Gastrocnemius medialis (tissue), 4 donors: Measurements from ENCODE around the gene POR. TPM values are rescaled to one million over a fixed set of nuclear protein-coding genes. Genes with fewer than 3 reads are reported as not detected.
"Not testable (repeated sequence)": the region's sequence is repeated elsewhere in the genome, so short reads cannot be mapped to it uniquely, and the experiment has no call there.

Experiments used
- ATAC-seq, 2 donors: fragments of 150-250 bp; one replicate each; pipeline ENCODE4 v1.9.1; 2016
- DNase-seq, 2 donors: peaks; one replicate each; pipeline ENCODE4 v3.0.0-alpha.2; 2019
- H3K27ac ChIP-seq, 4 donors: fragments of 200-600 bp; sonication (generic); 1 replicate in 1 of 4; 2 replicates in 3 of 4; pipeline ENCODE4 v1.5.1; 2016 to 2018; ENCODE audit warnings: mild to moderate bottlenecking in 2 of 4, moderate library complexity in 1 of 4
- H3K27me3 ChIP-seq, 3 donors: fragments of 200-600 bp; sonication (generic) in 2 of 3; 1 replicate in 1 of 3; 2 replicates in 2 of 3; pipeline versions ENCODE4 v1.5.1 to v1.6.0; 2016 to 2019; ENCODE audit warnings: mild to moderate bottlenecking in 1 of 3, moderate library complexity in 1 of 3
- H3K36me3 ChIP-seq, 2 donors: fragments of 200-600 bp; sonication (generic) in 1 of 2; one replicate each; pipeline ENCODE4 v1.5.1; 2017 to 2018
- H3K4me1 ChIP-seq, 2 donors: fragments of 200-600 bp; sonication (generic) in 1 of 2; one replicate each; pipeline ENCODE4 v1.5.1; 2016 to 2017; ENCODE audit warnings: mild to moderate bottlenecking in 2 of 2
- H3K4me3 ChIP-seq, 4 donors: fragments of 200-600 bp; sonication (generic) in 3 of 4; 1 replicate in 1 of 4; 2 replicates in 3 of 4; pipeline ENCODE4 v1.5.1; 2016 to 2019; ENCODE audit warnings: mild to moderate bottlenecking in 2 of 4
- H3K9me3 ChIP-seq, 3 donors: fragments of 200-600 bp; sonication (generic) in 2 of 3; 1 replicate in 1 of 3; 2 replicates in 2 of 3; pipeline ENCODE4 v1.5.1; 2016 to 2019
- POLR2A ChIP-seq, 2 donors: fragments of 450-650 bp; IDR thresholded peaks; one replicate each; pipeline ENCODE4 v1.6.1; 2017; ENCODE audit warnings: antibody characterized with exemption in 2 of 2, mild to moderate bottlenecking in 2 of 2, moderate library complexity in 2 of 2
- in situ Hi-C, 4 donors: fragments of 200-750 bp; cut with MboI; loops; one replicate each; pipeline versions ENCODE4 v1.15.0 to v1.8.0; 2017; ENCODE audit warnings: low sequenced_read_pairs in 4 of 4
- intact Hi-C: fragments of 100-400 bp; cut with DNase I; formaldehyde crosslinking; loops from one replicate; pipeline ENCODE4 v1.15.1; 2023; ENCODE audit warnings: low total_unique reads
- total RNA-seq, 4 donors: library from RNA; depleted of rRNA; stranded (reverse); fragments of >200 nt; gene quantifications; one replicate each; pipeline versions ENCODE4 v1.1.0 to v1.2.3, GENCODE V29; 2016
- TF ChIP-seq, protein P1 (sequence below), 5 experiments: fragments of 450-650 bp in 3 of 5; fragments of 200-600 bp in 2 of 5; sonication (generic) in 2 of 5; IDR thresholded peaks in 4 of 5; conservative IDR thresholded peaks in 1 of 5; 1 replicate in 4 of 5; 2 replicates in 1 of 5; pipeline ENCODE4 v1.5.1; 2016 to 2019; ENCODE audit warnings: antibody characterized with exemption in 5 of 5, mild to moderate bottlenecking in 3 of 5, moderate library complexity in 3 of 5

Gene POR
- total RNA-seq, 4 donors from 2014 or later: 85.7 to 218 (median 115) TPM

DNA sequence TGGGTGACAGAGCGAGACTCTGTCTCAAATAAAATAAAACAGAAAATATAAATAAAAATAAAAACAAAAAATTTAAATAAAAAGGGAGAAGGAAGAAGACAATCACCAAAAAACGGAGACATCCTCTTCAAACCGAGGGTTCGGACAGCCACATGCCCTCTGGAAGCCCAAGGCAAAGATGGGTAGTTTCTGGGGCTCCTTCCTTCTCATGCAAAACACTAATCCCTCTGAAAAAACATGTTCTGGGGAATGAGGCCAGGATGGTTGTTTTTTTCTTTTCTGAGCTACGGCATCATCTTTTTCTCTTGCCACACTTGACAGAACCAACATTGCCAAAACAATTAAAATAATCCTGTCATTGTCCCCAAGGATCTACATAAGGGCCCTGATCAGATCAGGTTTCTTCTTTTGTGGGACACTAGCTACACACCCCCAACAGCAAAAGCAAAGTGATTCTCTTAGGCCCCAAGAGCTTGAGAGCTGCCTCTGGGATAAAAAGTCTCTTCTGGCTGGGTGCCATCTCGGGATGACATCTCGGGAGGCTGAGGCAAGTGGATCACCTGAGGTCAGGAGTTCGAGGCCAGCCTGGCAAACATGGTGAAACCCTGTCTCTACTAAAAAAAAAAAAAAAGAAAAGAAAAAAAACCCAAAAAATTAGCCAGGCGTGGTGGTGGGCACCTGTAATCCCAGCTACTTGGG is 14.2 kb upstream of the POR start:
- H3K4me3 ChIP-seq: no peak overlapping the region
- ATAC-seq (no peak), DNase-seq (no peak)
- H3K4me1 ChIP-seq: peaks cover 0 to 2% of the 10 kb centered on the region in 2 donors
- in situ Hi-C loops (no loop called here), intact Hi-C loops (no loop called here)
- H3K27me3 ChIP-seq: no peaks in the 10 kb centered on the region
- TF ChIP-seq, protein P1, sequence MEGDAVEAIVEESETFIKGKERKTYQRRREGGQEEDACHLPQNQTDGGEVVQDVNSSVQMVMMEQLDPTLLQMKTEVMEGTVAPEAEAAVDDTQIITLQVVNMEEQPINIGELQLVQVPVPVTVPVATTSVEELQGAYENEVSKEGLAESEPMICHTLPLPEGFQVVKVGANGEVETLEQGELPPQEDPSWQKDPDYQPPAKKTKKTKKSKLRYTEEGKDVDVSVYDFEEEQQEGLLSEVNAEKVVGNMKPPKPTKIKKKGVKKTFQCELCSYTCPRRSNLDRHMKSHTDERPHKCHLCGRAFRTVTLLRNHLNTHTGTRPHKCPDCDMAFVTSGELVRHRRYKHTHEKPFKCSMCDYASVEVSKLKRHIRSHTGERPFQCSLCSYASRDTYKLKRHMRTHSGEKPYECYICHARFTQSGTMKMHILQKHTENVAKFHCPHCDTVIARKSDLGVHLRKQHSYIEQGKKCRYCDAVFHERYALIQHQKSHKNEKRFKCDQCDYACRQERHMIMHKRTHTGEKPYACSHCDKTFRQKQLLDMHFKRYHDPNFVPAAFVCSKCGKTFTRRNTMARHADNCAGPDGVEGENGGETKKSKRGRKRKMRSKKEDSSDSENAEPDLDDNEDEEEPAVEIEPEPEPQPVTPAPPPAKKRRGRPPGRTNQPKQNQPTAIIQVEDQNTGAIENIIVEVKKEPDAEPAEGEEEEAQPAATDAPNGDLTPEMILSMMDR (IDR thresholded peaks at IDR 0.05 in 4 of 5, conservative IDR thresholded peaks at IDR 0.05 in 1 of 5): no peak
- TF ChIP-seq POLR2A (IDR thresholded peaks at IDR 0.05): no peak
- no peaks in the 10 kb centered on the region for H3K9me3 ChIP-seq
- H3K36me3 ChIP-seq: no peaks in the 10 kb centered on the region
- H3K27ac ChIP-seq: no peak overlapping the region

DNA sequence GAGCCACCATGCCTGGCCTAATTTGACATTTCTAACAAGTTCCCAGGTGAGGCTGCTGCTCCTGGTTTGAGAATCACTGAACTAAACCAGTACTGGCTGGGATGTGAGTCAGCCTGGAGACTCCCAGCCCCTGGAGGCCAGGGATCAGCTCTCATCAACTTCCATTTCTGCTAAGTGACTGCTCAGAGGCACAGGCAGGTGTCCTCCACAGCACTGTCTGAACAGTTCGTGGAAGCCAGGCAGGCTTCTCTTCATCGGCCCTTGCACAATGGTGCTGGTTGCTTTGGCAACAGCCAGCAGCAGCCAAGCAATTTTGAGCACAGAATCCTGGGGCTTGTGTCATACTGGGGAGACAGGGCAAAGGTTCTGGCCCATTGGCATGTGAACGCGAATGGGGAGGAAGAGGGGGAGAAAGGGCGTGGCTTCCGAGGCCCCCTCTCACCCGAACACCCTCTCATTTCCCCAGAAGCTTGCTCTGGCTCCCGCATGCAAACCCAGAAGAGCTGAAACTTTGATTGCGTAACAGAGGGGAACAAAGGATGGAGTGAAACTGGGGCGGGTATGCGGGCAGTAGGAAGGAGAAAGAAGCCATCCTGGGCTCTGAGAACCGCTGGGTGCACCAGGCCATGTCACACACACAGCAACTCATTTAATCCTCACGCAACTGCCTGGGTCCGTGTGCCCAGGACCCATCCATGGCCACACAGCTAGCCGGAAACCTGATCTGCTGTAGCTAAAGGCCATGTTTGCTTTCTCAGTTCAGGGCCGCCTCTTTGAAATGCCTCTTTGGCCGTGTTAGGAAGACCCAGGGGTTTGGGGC is 9.0 kb upstream of the POR start:
- H3K9me3 ChIP-seq: no peaks in the 10 kb centered on the region
- H3K27ac ChIP-seq: peak overlapping the region; percentile 21 to 62 (median 40)
- in situ Hi-C loops: no loop called here
- no peaks in the 10 kb centered on the region for H3K36me3 ChIP-seq
- ATAC-seq (peak; percentile 91 to 92), DNase-seq (peak; percentile 57 to 79)
- peaks cover 0 to 8% of the 10 kb centered on the region in 2 donors for H3K4me1 ChIP-seq
- no peaks in the 10 kb centered on the region for H3K27me3 ChIP-seq
- H3K4me3 ChIP-seq: no peak overlapping the region
- TF ChIP-seq, protein P1 (IDR thresholded peaks at IDR 0.05 in 4 of 5, conservative IDR thresholded peaks at IDR 0.05 in 1 of 5): no peak
- TF ChIP-seq POLR2A (IDR thresholded peaks at IDR 0.05): no peak
- intact Hi-C loops: no loop called here

DNA sequence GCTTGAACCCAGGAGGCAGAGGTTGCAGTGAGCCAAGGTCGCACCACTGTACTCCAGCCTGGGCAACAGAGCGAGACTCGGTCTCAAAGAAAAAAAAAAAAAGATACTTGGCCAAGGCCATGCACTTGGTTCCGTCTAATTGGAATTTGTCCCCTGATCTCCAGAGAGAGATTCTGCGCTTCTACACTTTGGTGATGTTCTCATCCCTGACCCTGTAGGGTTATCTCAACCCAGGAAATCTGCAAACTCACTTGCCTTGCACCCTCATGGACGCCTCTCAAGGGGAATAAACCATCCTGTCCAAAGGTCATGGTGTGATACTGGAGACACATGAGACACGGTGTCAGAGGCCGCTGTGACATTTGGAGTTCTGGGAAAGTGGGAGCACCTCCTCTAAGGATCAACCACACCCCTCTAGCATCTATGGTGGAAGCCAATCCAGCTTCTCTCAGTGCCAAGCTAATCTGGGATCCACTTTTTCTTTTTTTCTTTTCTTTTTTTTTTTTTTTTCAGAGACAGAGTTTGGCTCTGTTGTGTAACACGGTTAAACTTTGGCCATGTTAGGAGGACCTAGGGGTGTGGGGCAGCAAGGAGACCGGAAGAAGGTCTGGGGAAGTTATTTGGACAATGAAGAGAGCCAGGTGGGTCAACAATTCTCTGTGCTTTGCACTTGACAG is 7.8 kb upstream of the POR start:
- H3K4me1 ChIP-seq: peaks cover 0 to 8% of the 10 kb centered on the region in 2 donors
- peak in 1 of 2 donors; percentile 22 for ATAC-seq
- H3K36me3 ChIP-seq: no peaks in the 10 kb centered on the region
- H3K27me3 ChIP-seq: no peaks in the 10 kb centered on the region
- in situ Hi-C loops (no loop called here), intact Hi-C loops (no loop called here)
- TF ChIP-seq, protein P1 (IDR thresholded peaks at IDR 0.05 in 4 of 5, conservative IDR thresholded peaks at IDR 0.05 in 1 of 5): no peak
- no peak for TF ChIP-seq POLR2A (IDR thresholded peaks at IDR 0.05)
- H3K4me3 ChIP-seq: no peak overlapping the region
- H3K27ac ChIP-seq: peak overlapping the region in 1 of 4 donors; percentile 62
- no peak for DNase-seq
- H3K9me3 ChIP-seq: no peaks in the 10 kb centered on the region

DNA sequence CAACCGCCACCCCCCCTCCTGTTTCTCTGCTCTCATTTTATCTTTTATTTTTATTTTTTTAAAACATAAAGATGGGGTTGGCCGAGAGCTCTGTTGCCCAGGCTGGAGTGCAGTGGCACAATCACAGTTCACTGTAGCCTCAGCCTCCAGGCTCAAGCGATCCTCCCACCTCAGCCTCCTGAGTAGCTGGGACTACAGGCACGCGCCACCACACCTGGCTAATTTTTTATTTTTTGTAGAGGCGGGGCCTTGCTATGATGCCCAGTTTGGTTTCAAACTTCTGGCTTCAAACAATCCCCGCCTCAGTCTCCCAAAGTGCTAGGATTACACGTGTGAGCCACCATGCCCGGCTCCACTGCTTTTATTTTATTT is 7.3 kb upstream of the POR start:
- H3K4me3 ChIP-seq, in situ Hi-C loops, DNase-seq, H3K36me3 ChIP-seq, H3K27ac ChIP-seq, H3K27me3 ChIP-seq, ATAC-seq, H3K9me3 ChIP-seq, H3K4me1 ChIP-seq, intact Hi-C loops: not testable (repeated sequence)
